Upper lobe of left lung (tissue), 4 donors: Measurements from ENCODE around the gene SV2C.

Experiments
- POLR2A ChIP-seq, 4 donors: fragments of 450-650 bp; IDR thresholded peaks; one replicate each; pipeline ENCODE4 v1.5.1; 2016 to 2017; ENCODE audit warnings: antibody characterized with exemption in 4 of 4, mild to moderate bottlenecking in 2 of 4
- POLR2AphosphoS5 ChIP-seq, 2 donors: sonication (generic); formaldehyde crosslinking; IDR thresholded peaks; one replicate each; pipeline ENCODE4 v1.5.1; 2017; ENCODE audit warnings: antibody characterized with exemption in 2 of 2

GRCh38 chr5:76351577-76351976, 268.4 kb downstream of the SV2C start:
- no peak for TF ChIP-seq POLR2A (IDR thresholded peaks at IDR 0.05)
- no peak for TF ChIP-seq POLR2AphosphoS5 (IDR thresholded peaks at IDR 0.05)
